ENCODE results near the gene FAM107B. TPM values are rescaled to one million over a fixed set of nuclear protein-coding genes. Genes with fewer than 3 reads are reported as not detected.

The FAM107B gene
- total and polyA plus RNA-seq, 2 of the 13 experiments (the other 11 are each of a cell fraction or from before 2014, with no cell fraction given) = 15.7 to 24.8 TPM

DNA sequence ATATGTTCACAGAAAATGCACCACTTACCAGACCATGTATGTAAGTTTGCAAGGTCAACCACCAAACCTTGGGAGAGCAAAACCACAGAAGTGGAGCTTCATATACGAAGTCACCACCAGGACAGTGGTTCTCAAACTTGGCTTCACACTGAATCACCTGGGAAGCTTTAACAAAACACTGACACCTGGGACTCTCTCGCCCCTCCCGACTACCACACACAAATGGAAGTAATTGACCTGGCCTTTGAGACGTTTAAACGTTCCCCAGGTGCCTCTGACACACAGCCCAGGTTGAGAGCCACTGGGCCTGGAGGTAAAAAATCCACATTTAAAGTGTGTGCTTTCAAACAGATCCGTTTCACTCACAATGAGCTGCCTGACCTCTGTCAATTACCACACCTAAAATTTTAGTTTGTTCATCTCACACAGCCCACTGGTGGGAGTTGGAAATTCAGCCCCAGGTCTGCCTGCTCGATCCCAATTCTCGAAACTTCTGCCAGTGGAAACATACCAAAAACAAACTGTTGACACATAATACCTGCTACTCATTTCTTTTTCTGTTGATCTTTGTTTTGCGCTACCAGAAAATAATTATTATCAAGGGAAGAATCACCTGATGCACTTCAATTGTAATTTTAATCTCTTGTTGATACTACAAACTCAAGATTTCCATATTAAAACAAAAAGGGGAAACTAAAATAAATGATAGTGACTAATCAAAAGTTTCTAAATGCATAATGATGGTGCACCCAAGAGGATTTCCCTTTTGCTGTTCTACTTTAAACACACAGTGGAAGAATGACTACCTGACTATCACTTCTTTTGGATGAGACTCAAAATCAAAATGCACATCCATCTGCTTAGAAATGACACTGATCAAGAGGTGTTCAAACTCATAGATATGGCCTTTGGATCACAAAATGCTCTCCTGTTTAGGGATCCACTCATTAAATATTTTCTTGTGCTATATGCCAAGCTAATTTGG, 36.6 kb upstream of the FAM107B start (continued):
- no peak for TF ChIP-seq KDM4B (CRISPR knock-in tag; IDR thresholded peaks at IDR 0.05)
- TF ChIP-seq TRIM24 (CRISPR knock-in tag; IDR thresholded peaks at IDR 0.05) = no peak
- TF ChIP-seq HES4 (CRISPR knock-in tag; IDR thresholded peaks at IDR 0.05; ENCODE audit: borderline replicate concordance) = no peak
- no peak for TF ChIP-seq ZBTB33 (CRISPR knock-in tag; IDR thresholded peaks at IDR 0.05)

DNA sequence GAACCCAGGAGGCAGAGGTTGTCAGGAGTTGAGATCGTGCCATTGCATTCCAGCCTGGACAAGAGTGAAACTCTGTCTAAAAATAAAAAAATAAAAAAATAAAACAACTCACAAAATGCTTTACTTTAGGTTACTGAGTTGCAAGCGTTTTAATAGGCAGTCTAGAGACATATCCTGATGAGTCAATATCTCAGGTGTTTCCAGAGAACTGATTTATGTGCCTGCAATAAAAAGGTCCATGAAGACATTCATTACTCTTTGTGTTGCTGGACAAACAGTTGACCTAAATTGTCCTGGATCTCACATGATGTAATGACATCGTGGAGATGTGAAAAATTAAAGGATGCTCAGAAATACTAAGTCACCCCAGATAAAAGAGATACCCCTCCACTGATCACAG, 31.6 kb upstream of the FAM107B start:
- H3K4me3 ChIP-seq (replicated peaks in 1 of 3; ENCODE audit: insufficient read depth in 1 of 3, low read depth in 2 of 3, low read length in 3 of 3) = no peak overlapping the region
- intact Hi-C loops (cut with micrococcal nuclease; ENCODE audit: unreplicated experiment) = no loop called here
- H3K9me3 ChIP-seq (ENCODE audit: low read length) = no peaks in the 10 kb centered on the region
- ATAC-seq (no peak), DNase-seq (ENCODE audit: low spot score) (no peak), FAIRE-seq (no peak)
- H4K20me1 ChIP-seq (ENCODE audit: insufficient read depth, low read length) = no peaks in the 10 kb centered on the region
- H3K27me3 ChIP-seq (ENCODE audit: control insufficient read depth in 1 of 2, insufficient read depth in 2 of 2, low read length in 2 of 2) = no peaks in the 10 kb centered on the region
- no peak overlapping the region for H3K9ac ChIP-seq (ENCODE audit: insufficient read depth, low read depth, low read length)
- WGBS (ENCODE audit: low lambda C conversion rate) = 12% methylated on average over 3 of the region's 3 CpGs
- no TSS peak for BruUV-seq (replicated peaks)
- H2AFZ ChIP-seq (ENCODE audit: low read length) = no peak overlapping the region
- CTCF ChIA-PET (ENCODE audit: low intra/inter-chr PET ratio, low total read pairs) = no interaction called here
- no peaks in the 10 kb centered on the region for H3K4me1 ChIP-seq (ENCODE audit: insufficient read depth, low read length)
- no peaks in the 10 kb centered on the region for H3K79me2 ChIP-seq (ENCODE audit: insufficient read depth, low read length)
- in situ Hi-C loops (cut with HindIII; ENCODE audit: extremely low pct_ligation_motif_present, low pct_unique_long_range_greater_than_20kb) = loop anchor here (25.0 kb wide), 1 partner anchor 619 kb away; no protein-coding TSS in a partner anchor
- H3K27ac ChIP-seq (ENCODE audit: extremely low read length, insufficient read depth, low read length) = no peak overlapping the region
- H3K36me3 ChIP-seq (replicated peaks in 1 of 2; ENCODE audit: control insufficient read depth in 1 of 2, insufficient read depth in 2 of 2, low read length in 2 of 2) = no peaks in the 10 kb centered on the region
- POLR2A ChIA-PET = no interaction called here
- no peak overlapping the region for H3K4me2 ChIP-seq (ENCODE audit: low read depth, low read length)
- TF ChIP-seq FOXO4 (CRISPR knock-in tag; conservative IDR thresholded peaks at IDR 0.05) (no peak), ZNF772 (CRISPR knock-in tag; IDR thresholded peaks at IDR 0.05) (no peak), TERF1 (CRISPR knock-in tag; IDR thresholded peaks at IDR 0.05) (no peak), BRD4 (CRISPR knock-in tag; IDR thresholded peaks at IDR 0.05) (no peak), ZNF451 (CRISPR knock-in tag; IDR thresholded peaks at IDR 0.05) (no peak), ZBED4 (CRISPR knock-in tag; IDR thresholded peaks at IDR 0.05; ENCODE audit: borderline replicate concordance) (no peak), ZNF230 (CRISPR knock-in tag; IDR thresholded peaks at IDR 0.05) (no peak)
